ENCODE results near the gene TULP4.
"Not testable (repeated sequence)": the region's sequence is repeated elsewhere in the genome, so short reads cannot be mapped to it uniquely, and the experiment has no call there.

TULP4 gene

GRCh38 chr6:158366363-158366762 lies 54.1 kb downstream of the TULP4 start:
- no peak for DNase-seq

- no peak for DNase-seq
Measured at GRCh38 chr6:158367816-158368215, 55.6 kb downstream of the TULP4 start.

- no peak for DNase-seq
Measured at GRCh38 chr6:158369241-158369640, 57.0 kb downstream of the TULP4 start.

- no peak for DNase-seq
Measured at GRCh38 chr6:158370805-158371204, 58.5 kb downstream of the TULP4 start.

- no peak for DNase-seq
Measured at GRCh38 chr6:158371261-158371660, 59.0 kb downstream of the TULP4 start.

- DNase-seq: no peak
Measured at GRCh38 chr6:158372574-158372973, 60.3 kb downstream of the TULP4 start.

GRCh38 chr6:158373214-158373613 lies 60.9 kb downstream of the TULP4 start:
- DNase-seq: no peak

- no peak for DNase-seq
Measured at GRCh38 chr6:158374020-158374419, 61.8 kb downstream of the TULP4 start.

- DNase-seq: no peak
Measured at GRCh38 chr6:158376631-158377081, 64.4 kb downstream of the TULP4 start.

GRCh38 chr6:158377860-158378259 lies 65.6 kb downstream of the TULP4 start:
- no peak for DNase-seq

GRCh38 chr6:158379336-158379735 lies 67.1 kb downstream of the TULP4 start:
- DNase-seq: no peak

GRCh38 chr6:158381214-158381613 lies 68.9 kb downstream of the TULP4 start:
- no peak for DNase-seq

- no peak for DNase-seq
Measured at GRCh38 chr6:158382491-158382890, 70.2 kb downstream of the TULP4 start.

GRCh38 chr6:158383057-158383456 lies 70.8 kb downstream of the TULP4 start:
- no peak for DNase-seq

- no peak for DNase-seq
Measured at GRCh38 chr6:158383542-158383941, 71.3 kb downstream of the TULP4 start.

- no peak for DNase-seq
Measured at GRCh38 chr6:158384671-158385110, 72.4 kb downstream of the TULP4 start.

GRCh38 chr6:158387036-158387435 lies 74.8 kb downstream of the TULP4 start:
- DNase-seq: no peak

GRCh38 chr6:158387578-158387977 lies 75.3 kb downstream of the TULP4 start:
- no peak for DNase-seq

- DNase-seq: no peak
Measured at GRCh38 chr6:158388727-158389126, 76.5 kb downstream of the TULP4 start.

GRCh38 chr6:158389193-158389919 lies 77.1 kb downstream of the TULP4 start:
- DNase-seq: no peak

- no peak for DNase-seq
Measured at GRCh38 chr6:158391276-158391675, 79.0 kb downstream of the TULP4 start.

GRCh38 chr6:158391977-158392376 lies 79.7 kb downstream of the TULP4 start:
- not testable (repeated sequence) for DNase-seq

GRCh38 chr6:158396136-158396535 lies 83.9 kb downstream of the TULP4 start:
- no peak for DNase-seq

GRCh38 chr6:158397578-158397977 lies 85.3 kb downstream of the TULP4 start:
- no peak for DNase-seq

Data from NCI-H187 treated with DMSO at 0.1 percent for 48 hours (cell line).